Measurements from ENCODE around the gene MYOZ2. TPM values are rescaled to one million over a fixed set of nuclear protein-coding genes. Genes with fewer than 3 reads are reported as not detected.

Gene MYOZ2
- total RNA-seq, 1 donor from 2014 or later: not detected

DNA sequence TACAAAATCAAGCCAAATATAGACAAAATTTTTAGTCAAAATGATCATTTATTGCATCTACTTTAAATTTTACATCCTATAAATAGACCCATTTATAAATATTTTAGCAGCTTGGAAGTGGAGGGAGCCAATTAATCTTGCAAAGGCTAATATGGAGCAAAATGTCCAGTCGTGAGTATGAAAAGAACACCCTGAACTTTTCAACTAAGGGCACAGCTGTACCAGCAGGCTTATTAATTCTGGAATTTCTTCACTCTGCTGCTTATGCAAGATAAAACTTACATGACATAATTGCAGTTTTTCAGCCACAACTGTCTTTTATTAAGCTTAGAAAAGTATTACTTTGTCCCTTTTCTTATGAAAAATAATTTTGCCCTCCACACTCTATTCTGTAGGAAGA lies 54.0 kb downstream of the MYOZ2 start:
- DNase-seq (ENCODE audit: low spot score): no peak
- no peaks in the 10 kb centered on the region for H3K27me3 Mint-ChIP-seq (ENCODE audit: unreplicated experiment)
- H3K36me3 Mint-ChIP-seq (ENCODE audit: low read depth, unreplicated experiment): no peaks in the 10 kb centered on the region
- TF ChIP-seq, protein P1, sequence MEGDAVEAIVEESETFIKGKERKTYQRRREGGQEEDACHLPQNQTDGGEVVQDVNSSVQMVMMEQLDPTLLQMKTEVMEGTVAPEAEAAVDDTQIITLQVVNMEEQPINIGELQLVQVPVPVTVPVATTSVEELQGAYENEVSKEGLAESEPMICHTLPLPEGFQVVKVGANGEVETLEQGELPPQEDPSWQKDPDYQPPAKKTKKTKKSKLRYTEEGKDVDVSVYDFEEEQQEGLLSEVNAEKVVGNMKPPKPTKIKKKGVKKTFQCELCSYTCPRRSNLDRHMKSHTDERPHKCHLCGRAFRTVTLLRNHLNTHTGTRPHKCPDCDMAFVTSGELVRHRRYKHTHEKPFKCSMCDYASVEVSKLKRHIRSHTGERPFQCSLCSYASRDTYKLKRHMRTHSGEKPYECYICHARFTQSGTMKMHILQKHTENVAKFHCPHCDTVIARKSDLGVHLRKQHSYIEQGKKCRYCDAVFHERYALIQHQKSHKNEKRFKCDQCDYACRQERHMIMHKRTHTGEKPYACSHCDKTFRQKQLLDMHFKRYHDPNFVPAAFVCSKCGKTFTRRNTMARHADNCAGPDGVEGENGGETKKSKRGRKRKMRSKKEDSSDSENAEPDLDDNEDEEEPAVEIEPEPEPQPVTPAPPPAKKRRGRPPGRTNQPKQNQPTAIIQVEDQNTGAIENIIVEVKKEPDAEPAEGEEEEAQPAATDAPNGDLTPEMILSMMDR (IDR thresholded peaks at IDR 0.05; ENCODE audit: unreplicated experiment): no peak
- no peak overlapping the region for H3K4me3 Mint-ChIP-seq (ENCODE audit: unreplicated experiment)
- peaks cover 2% of the 10 kb centered on the region for H3K4me1 Mint-ChIP-seq (ENCODE audit: unreplicated experiment)
- no peaks in the 10 kb centered on the region for H3K9me3 Mint-ChIP-seq (ENCODE audit: unreplicated experiment)
- no peak overlapping the region for H3K27ac Mint-ChIP-seq (ENCODE audit: unreplicated experiment)

- Mint-ChIP-seq H3K36me3 (ENCODE audit: low read depth, unreplicated experiment) (no peaks in the 10 kb centered on the region), H3K27ac (ENCODE audit: unreplicated experiment) (no peak overlapping the region), H3K4me3 (ENCODE audit: unreplicated experiment) (no peak overlapping the region), H3K4me1 (ENCODE audit: unreplicated experiment) (no peaks in the 10 kb centered on the region), H3K27me3 (ENCODE audit: unreplicated experiment) (no peaks in the 10 kb centered on the region), H3K9me3 (ENCODE audit: unreplicated experiment) (no peaks in the 10 kb centered on the region)
- no peak for DNase-seq (ENCODE audit: low spot score)
- TF ChIP-seq, protein P1 (IDR thresholded peaks at IDR 0.05; ENCODE audit: unreplicated experiment): no peak
Observed at GRCh38 chr4:119190354-119190753, 54.7 kb downstream of the MYOZ2 start.

GRCh38 chr4:119191505-119191904 lies 55.9 kb downstream of the MYOZ2 start:
- TF ChIP-seq, protein P1 (IDR thresholded peaks at IDR 0.05; ENCODE audit: unreplicated experiment): no peak
- Mint-ChIP-seq H3K9me3 (ENCODE audit: unreplicated experiment) (no peaks in the 10 kb centered on the region), H3K27me3 (ENCODE audit: unreplicated experiment) (no peaks in the 10 kb centered on the region), H3K4me1 (ENCODE audit: unreplicated experiment) (no peaks in the 10 kb centered on the region), H3K36me3 (ENCODE audit: low read depth, unreplicated experiment) (no peaks in the 10 kb centered on the region), H3K27ac (ENCODE audit: unreplicated experiment) (no peak overlapping the region), H3K4me3 (ENCODE audit: unreplicated experiment) (no peak overlapping the region)
- no peak for DNase-seq (ENCODE audit: low spot score)

DNA sequence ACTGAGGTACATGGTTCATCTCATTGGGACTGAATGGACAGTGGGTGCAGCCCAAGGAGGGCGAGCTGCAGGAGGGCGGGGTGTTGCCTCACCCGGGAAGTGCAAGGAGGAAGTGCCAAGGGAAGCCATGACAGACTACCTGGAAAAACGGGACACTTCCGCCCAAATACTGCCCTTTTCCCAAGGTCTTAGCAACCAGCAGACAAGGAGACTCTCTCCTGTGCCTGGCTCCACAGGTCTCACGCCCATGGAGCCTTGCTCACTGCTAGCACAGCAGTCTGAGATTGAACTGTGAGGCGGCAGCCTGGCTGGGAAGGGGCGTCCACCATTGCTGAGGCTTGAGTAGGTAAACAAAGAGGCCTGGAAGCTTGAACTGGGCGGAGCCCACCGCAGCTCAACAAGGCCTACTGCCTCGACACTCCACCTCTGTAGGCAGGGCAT lies 62.2 kb downstream of the MYOZ2 start:
- Mint-ChIP-seq H3K27me3 (ENCODE audit: unreplicated experiment) (peaks cover 2% of the 10 kb centered on the region), H3K27ac (ENCODE audit: unreplicated experiment) (no peak overlapping the region), H3K36me3 (ENCODE audit: low read depth, unreplicated experiment) (no peaks in the 10 kb centered on the region)

DNA sequence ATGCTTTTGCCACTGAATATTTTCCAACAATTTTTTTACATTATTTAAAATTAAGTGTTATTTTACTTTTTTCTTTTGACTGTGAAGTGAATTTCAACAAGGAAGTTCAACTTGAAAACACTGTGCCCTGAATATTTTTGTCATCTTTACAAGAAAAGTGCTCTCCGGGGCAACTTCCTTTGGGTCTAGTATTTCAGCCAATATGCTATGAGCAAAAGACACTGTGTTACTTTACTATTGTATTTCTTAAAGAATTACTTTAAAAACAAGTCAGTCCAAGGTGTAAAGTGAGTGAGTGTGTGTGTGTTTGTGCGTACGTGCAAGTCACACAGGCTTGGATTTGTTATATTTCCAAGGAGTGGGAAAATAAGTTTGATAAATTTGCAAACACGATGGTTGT lies 69.3 kb downstream of the MYOZ2 start:
- H3K4me1 Mint-ChIP-seq (ENCODE audit: unreplicated experiment): no peaks in the 10 kb centered on the region
- H3K9me3 Mint-ChIP-seq (ENCODE audit: unreplicated experiment): no peaks in the 10 kb centered on the region
- DNase-seq (ENCODE audit: low spot score): no peak
- H3K36me3 Mint-ChIP-seq (ENCODE audit: low read depth, unreplicated experiment): no peaks in the 10 kb centered on the region
- no peak overlapping the region for H3K4me3 Mint-ChIP-seq (ENCODE audit: unreplicated experiment)
- TF ChIP-seq, protein P1 (IDR thresholded peaks at IDR 0.05; ENCODE audit: unreplicated experiment): no peak
- H3K27ac Mint-ChIP-seq (ENCODE audit: unreplicated experiment): no peak overlapping the region
- peaks cover 4% of the 10 kb centered on the region for H3K27me3 Mint-ChIP-seq (ENCODE audit: unreplicated experiment)

More for the DNA sequence above, 62.2 kb downstream of the MYOZ2 start:
- DNase-seq (ENCODE audit: low spot score): no peak
- no peak overlapping the region for H3K4me3 Mint-ChIP-seq (ENCODE audit: unreplicated experiment)
- H3K4me1 Mint-ChIP-seq (ENCODE audit: unreplicated experiment): no peaks in the 10 kb centered on the region
- H3K9me3 Mint-ChIP-seq (ENCODE audit: unreplicated experiment): no peaks in the 10 kb centered on the region
- TF ChIP-seq, protein P1 (IDR thresholded peaks at IDR 0.05; ENCODE audit: unreplicated experiment): no peak
